Measurements from ENCODE around the gene RAN. TPM values are rescaled to one million over a fixed set of nuclear protein-coding genes. Genes with fewer than 3 reads are reported as not detected.

Gene RAN
- total and polyA plus RNA-seq, 9 donors = 80.4 to 419 (median 314) TPM

DNA sequence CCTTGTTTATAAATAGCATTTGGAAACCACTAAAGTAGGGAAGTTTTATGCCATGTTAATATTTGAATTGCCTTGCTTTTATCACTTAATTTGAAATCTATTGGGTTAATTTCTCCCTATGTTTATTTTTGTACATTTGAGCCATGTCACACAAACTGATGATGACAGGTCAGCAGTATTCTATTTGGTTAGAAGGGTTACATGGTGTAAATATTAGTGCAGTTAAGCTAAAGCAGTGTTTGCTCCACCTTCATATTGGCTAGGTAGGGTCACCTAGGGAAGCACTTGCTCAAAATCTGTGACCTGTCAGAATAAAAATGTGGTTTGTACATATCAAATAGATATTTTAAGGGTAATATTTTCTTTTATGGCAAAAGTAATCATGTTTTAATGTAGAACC lies 4.4 kb downstream of the RAN start:
- Histone ChIP-seq H3K27me3 (no peaks in the 10 kb centered on the region), H3K4me1 (ENCODE audit: insufficient read depth) (peaks cover 3% of the 10 kb centered on the region), H3K4me3 (no peak overlapping the region), H3K36me3 (no peaks in the 10 kb centered on the region), H3K9me3 (no peaks in the 10 kb centered on the region), H3K27ac (no peak overlapping the region)
- DNase-seq = no peak
- TF ChIP-seq, protein P1, sequence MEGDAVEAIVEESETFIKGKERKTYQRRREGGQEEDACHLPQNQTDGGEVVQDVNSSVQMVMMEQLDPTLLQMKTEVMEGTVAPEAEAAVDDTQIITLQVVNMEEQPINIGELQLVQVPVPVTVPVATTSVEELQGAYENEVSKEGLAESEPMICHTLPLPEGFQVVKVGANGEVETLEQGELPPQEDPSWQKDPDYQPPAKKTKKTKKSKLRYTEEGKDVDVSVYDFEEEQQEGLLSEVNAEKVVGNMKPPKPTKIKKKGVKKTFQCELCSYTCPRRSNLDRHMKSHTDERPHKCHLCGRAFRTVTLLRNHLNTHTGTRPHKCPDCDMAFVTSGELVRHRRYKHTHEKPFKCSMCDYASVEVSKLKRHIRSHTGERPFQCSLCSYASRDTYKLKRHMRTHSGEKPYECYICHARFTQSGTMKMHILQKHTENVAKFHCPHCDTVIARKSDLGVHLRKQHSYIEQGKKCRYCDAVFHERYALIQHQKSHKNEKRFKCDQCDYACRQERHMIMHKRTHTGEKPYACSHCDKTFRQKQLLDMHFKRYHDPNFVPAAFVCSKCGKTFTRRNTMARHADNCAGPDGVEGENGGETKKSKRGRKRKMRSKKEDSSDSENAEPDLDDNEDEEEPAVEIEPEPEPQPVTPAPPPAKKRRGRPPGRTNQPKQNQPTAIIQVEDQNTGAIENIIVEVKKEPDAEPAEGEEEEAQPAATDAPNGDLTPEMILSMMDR (IDR thresholded peaks at IDR 0.05) = no peak
- intact Hi-C loops (cut with DNase I) = no loop called here

DNA sequence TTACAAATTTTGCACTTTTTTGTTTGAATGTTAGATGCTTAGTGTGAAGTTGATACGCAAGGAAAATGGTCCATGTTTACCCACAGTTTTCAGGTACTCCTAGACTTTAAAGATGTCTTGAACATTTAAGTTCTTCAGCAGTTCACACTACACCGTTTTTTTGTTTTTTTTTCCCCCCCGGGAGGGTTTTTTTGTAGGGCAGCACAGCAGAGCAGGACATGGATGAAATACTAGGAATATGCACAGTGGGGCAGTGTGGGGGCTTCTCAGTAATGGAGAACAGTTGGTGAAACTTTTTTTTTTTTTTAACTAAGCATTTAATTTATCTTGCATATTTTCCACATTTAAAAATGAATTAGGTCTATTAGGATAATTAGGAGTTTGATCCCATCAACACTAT lies 4.9 kb downstream of the RAN start:
- no peaks in the 10 kb centered on the region for H3K27me3 ChIP-seq
- no peaks in the 10 kb centered on the region for H3K9me3 ChIP-seq
- no peak for DNase-seq
- no peaks in the 10 kb centered on the region for H3K36me3 ChIP-seq
- intact Hi-C loops (cut with DNase I) = no loop called here
- H3K27ac ChIP-seq = no peak overlapping the region
- TF ChIP-seq POLR2A (IDR thresholded peaks at IDR 0.05) = no peak
- TF ChIP-seq, protein P1 (IDR thresholded peaks at IDR 0.05) = no peak
- no peak for TF ChIP-seq EP300 (IDR thresholded peaks at IDR 0.05)
- WGBS, 3 donors = 52 to 63% (median 59%) methylated on average over 3 of the region's 3 CpGs
- no peak overlapping the region for H3K4me3 ChIP-seq
- H3K4me1 ChIP-seq (ENCODE audit: insufficient read depth) = peaks cover 3% of the 10 kb centered on the region

DNA sequence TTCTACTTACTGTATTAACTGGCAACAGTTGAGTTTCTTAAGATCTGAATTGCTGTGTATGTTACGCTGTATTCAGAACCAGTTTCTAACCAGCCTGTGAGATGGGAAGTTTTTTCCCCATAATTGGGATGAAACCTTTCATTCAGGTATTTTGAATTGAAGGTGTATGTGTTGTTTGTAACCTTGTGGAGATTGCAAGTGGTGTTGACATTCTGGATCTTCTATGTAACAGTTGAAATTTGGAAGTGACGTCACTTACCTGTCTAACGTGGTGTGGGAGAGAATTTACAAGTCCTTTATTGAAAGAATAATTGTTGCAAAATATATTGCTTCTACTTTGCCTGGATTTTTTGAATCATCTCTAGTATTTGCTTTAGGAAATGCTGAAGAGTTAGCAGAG lies 5.5 kb downstream of the RAN start:
- Histone ChIP-seq H3K36me3 (no peaks in the 10 kb centered on the region), H3K9me3 (no peaks in the 10 kb centered on the region), H3K4me3 (no peak overlapping the region), H3K27me3 (no peaks in the 10 kb centered on the region), H3K4me1 (ENCODE audit: insufficient read depth) (peaks cover 3% of the 10 kb centered on the region), H3K27ac (no peak overlapping the region)
- WGBS, 3 donors = 82 to 91% (median 91%) methylated on average over 3 of the region's 3 CpGs
- intact Hi-C loops (cut with DNase I) = no loop called here
- no peak for DNase-seq
- TF ChIP-seq POLR2A (IDR thresholded peaks at IDR 0.05) = no peak
- TF ChIP-seq, protein P1 (IDR thresholded peaks at IDR 0.05) = no peak
- no peak for TF ChIP-seq EP300 (IDR thresholded peaks at IDR 0.05)

DNA sequence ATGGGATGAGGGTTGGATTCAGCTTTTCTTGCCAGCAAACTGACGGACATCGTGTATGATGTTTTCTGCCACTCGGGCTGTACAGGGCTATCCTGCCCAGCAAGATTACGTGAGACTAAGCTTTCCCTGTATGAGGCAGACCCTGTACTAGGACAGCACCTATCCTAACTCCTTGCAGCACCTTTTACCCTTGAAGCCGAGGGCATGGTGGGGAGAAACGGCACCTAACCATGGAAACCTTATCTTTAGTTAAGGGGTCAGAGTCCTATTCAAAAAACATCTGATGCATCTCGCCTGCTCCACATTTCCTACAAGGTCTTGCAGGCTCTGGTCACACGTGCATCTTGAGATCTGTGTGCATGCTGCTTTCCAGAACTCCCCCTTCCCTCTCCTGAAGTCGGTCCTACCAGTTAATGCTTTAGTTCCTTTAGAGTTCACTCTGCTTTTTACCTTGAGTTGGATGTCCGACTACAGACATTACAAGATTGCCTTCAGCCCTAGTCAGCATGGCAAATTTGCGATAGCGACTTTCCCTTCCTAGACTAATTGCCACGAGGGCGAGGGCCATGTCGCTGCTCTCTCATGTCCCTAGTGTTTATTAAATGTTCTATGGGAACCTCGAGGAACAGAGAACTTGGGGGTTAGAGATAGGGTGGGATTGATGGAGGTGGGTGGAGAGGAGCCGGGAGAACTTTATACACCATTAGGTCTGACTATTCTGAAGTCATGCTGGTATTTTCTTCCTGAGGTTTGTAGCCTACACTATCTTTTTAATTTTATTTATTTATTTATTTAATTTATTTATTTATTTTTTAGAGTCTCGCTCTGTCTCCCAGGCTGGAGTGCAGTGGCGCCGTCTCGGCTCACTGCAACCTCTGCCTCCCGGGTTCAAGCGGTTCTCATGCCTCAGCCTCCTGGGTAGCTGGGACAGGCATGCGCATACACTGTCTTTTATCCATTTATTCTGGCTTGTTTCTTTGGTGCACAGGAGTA lies 6.6 kb downstream of the RAN start:
- 55 to 67% (median 61%) methylated on average over 24 of the region's 24 CpGs for WGBS, 3 donors
- intact Hi-C loops (cut with DNase I) = no loop called here
- Histone ChIP-seq H3K4me1 (ENCODE audit: insufficient read depth) (no peaks in the 10 kb centered on the region), H3K36me3 (no peaks in the 10 kb centered on the region), H3K4me3 (no peak overlapping the region), H3K27ac (no peak overlapping the region), H3K9me3 (no peaks in the 10 kb centered on the region), H3K27me3 (no peaks in the 10 kb centered on the region)
- DNase-seq = no peak
- TF ChIP-seq, protein P1 (IDR thresholded peaks at IDR 0.05) = no peak
- TF ChIP-seq POLR2A (IDR thresholded peaks at IDR 0.05) = no peak
- TF ChIP-seq EP300 (IDR thresholded peaks at IDR 0.05) = no peak
